ENCODE measurements around the gene CMTM5. TPM values are rescaled to one million over a fixed set of nuclear protein-coding genes. Genes with fewer than 3 reads are reported as not detected.
"Not testable (repeated sequence)": the region's sequence is repeated elsewhere in the genome, so short reads cannot be mapped to it uniquely, and the experiment has no call there.

CMTM5 gene
- total RNA-seq, 4 donors from 2014 or later, result not detected

GRCh38 chr14:23388996-23389395, 12.2 kb downstream of the CMTM5 start:
- Histone ChIP-seq H3K36me3 (no peaks in the 10 kb centered on the region), H3K9me3 (no peaks in the 10 kb centered on the region), H3K4me1 (no peaks in the 10 kb centered on the region), H3K27me3 (peaks cover 0 to 18% (median 0%) of the 10 kb centered on the region in 4 donors), H3K27ac (no peak overlapping the region), H3K4me3 (no peak overlapping the region)
- DNase-seq, result no peak
- 70% methylated on average over 2 of the region's 8 CpGs; no CpG with 5 or more reads in 1 of the 2 donors for WGBS, 2 donors
- TF ChIP-seq POLR2A (IDR thresholded peaks at IDR 0.05), result no peak
- no peak for TF ChIP-seq CTCF (IDR thresholded peaks at IDR 0.05)
- intact Hi-C loops (cut with DNase I), result no loop called here

GRCh38 chr14:23389396-23389795, 12.6 kb downstream of the CMTM5 start:
- intact Hi-C loops (cut with DNase I), result no loop called here
- TF ChIP-seq CTCF (IDR thresholded peaks at IDR 0.05), result no peak
- TF ChIP-seq POLR2A (IDR thresholded peaks at IDR 0.05), result no peak
- Histone ChIP-seq H3K4me3 (no peak overlapping the region), H3K9me3 (no peaks in the 10 kb centered on the region), H3K36me3 (no peaks in the 10 kb centered on the region), H3K27ac (no peak overlapping the region), H3K4me1 (no peaks in the 10 kb centered on the region), H3K27me3 (peaks cover 0 to 18% (median 0%) of the 10 kb centered on the region in 4 donors)
- WGBS, 2 donors, result 58 to 64% methylated on average over 4 to 7 of the region's 12 CpGs
- DNase-seq, result no peak

GRCh38 chr14:23389871-23390270, 13.0 kb downstream of the CMTM5 start:
- H3K4me3 ChIP-seq; H3K27ac ChIP-seq; H3K4me1 ChIP-seq; intact Hi-C loops (cut with DNase I); DNase-seq; H3K36me3 ChIP-seq; H3K9me3 ChIP-seq: not testable (repeated sequence)
- peaks cover 0 to 18% (median 0%) of the 10 kb centered on the region in 4 donors for H3K27me3 ChIP-seq
- WGBS, 2 donors, result 87 to 88% methylated on average over 5 to 6 of the region's 19 CpGs

GRCh38 chr14:23392613-23393012, 15.8 kb downstream of the CMTM5 start:
- no peak for DNase-seq
- 77 to 84% methylated on average over 3 to 4 of the region's 7 CpGs for WGBS, 2 donors
- Histone ChIP-seq H3K4me3 (no peak overlapping the region), H3K27me3 (peaks cover 0 to 18% (median 0%) of the 10 kb centered on the region in 4 donors), H3K27ac (no peak overlapping the region), H3K36me3 (no peaks in the 10 kb centered on the region), H3K4me1 (no peaks in the 10 kb centered on the region), H3K9me3 (no peaks in the 10 kb centered on the region)
- no peak for TF ChIP-seq CTCF (IDR thresholded peaks at IDR 0.05)
- no peak for TF ChIP-seq POLR2A (IDR thresholded peaks at IDR 0.05)
- intact Hi-C loops (cut with DNase I), result no loop called here

GRCh38 chr14:23396126-23396525, 19.3 kb downstream of the CMTM5 start:
- no peak for DNase-seq

More at GRCh38 chr14:23396126-23396525, 19.3 kb downstream of the CMTM5 start:
- 73 to 74% methylated on average over 4 to 5 of the region's 10 CpGs for WGBS, 2 donors
- Histone ChIP-seq H3K27ac (no peak overlapping the region), H3K9me3 (no peaks in the 10 kb centered on the region), H3K4me1 (no peaks in the 10 kb centered on the region), H3K36me3 (no peaks in the 10 kb centered on the region), H3K4me3 (no peak overlapping the region), H3K27me3 (peaks cover 0 to 8% (median 0%) of the 10 kb centered on the region in 4 donors)
- TF ChIP-seq CTCF (IDR thresholded peaks at IDR 0.05) (no peak), POLR2A (IDR thresholded peaks at IDR 0.05) (no peak)
- intact Hi-C loops (cut with DNase I), result no loop called here

All from esophagus squamous epithelium (tissue), 5 donors.